GM18505 (cell line): ENCODE measurements around the gene HOXD8.

Experiments
- ATAC-seq: cut with Tn5 transposase; IDR thresholded peaks from one replicate; pipeline ENCODE4 v1.9.1; 2021; ENCODE audit not compliant: unreplicated experiment
- POLR2A ChIP-seq: IDR thresholded peaks from 4 replicates; pipeline ENCODE4 v1.6.1; 2011; ENCODE audit warnings: borderline replicate concordance; ENCODE audit not compliant: insufficient read depth, insufficient read length; ENCODE audit errors: extremely low read depth

The HOXD8 gene

GRCh38 chr2:176149939-176150583 is 20.6 kb downstream of the HOXD8 start:
- no peak for ATAC-seq
- TF ChIP-seq POLR2A, result no peak

- TF ChIP-seq POLR2A, result no peak
- ATAC-seq, result no peak
These were observed 21.3 kb downstream of the HOXD8 start for GRCh38 chr2:176150584-176151441.

- no peak for TF ChIP-seq POLR2A
These were observed 22.2 kb downstream of the HOXD8 start, which contains the start of gene HOXD4 for GRCh38 chr2:176151442-176152287. Gene HOXD4 (plus strand): TSS chr2:176151550. CDS start chr2:176151634, 84 bp downstream.

GRCh38 chr2:176152350-176153181 is 23.1 kb downstream of the HOXD8 start:
- no peak for ATAC-seq
- TF ChIP-seq POLR2A, result no peak

More at GRCh38 chr2:176151442-176152287, 22.2 kb downstream of the HOXD8 start, which contains the start of gene HOXD4:
- ATAC-seq, result no peak

GRCh38 chr2:176154576-176155252 is 25.2 kb downstream of the HOXD8 start:
- TF ChIP-seq POLR2A, result no peak
- ATAC-seq, result no peak

- no peak for ATAC-seq
- TF ChIP-seq POLR2A, result no peak
These were observed 26.0 kb downstream of the HOXD8 start for GRCh38 chr2:176155356-176156044.

GRCh38 chr2:176156301-176156806 is 26.8 kb downstream of the HOXD8 start:
- ATAC-seq, result no peak
- no peak for TF ChIP-seq POLR2A

GRCh38 chr2:176156807-176157498 is 27.4 kb downstream of the HOXD8 start, which contains the start of gene HOXD3:
Gene HOXD3 (plus strand): TSS chr2:176157307. CDS start chr2:176169115, 11,808 bp downstream.
- no peak for TF ChIP-seq POLR2A
- no peak for ATAC-seq

GRCh38 chr2:176157499-176158185 is 28.1 kb downstream of the HOXD8 start:
- TF ChIP-seq POLR2A, result no peak
- ATAC-seq, result no peak

GRCh38 chr2:176158186-176158591 is 28.7 kb downstream of the HOXD8 start:
- ATAC-seq, result no peak

More at GRCh38 chr2:176158186-176158591, 28.7 kb downstream of the HOXD8 start:
- no peak for TF ChIP-seq POLR2A
